Osteocyte (in vitro differentiated cells): ENCODE results near the gene NKAIN2. TPM values are rescaled to one million over a fixed set of nuclear protein-coding genes. Genes with fewer than 3 reads are reported as not detected.
"Not testable (repeated sequence)": the region's sequence is repeated elsewhere in the genome, so short reads cannot be mapped to it uniquely, and the experiment has no call there.

Experiments used
- DNase-seq: peaks from one replicate; pipeline ENCODE4 v3.0.0; 2021; ENCODE audit warnings: mixed read lengths; ENCODE audit not compliant: unreplicated experiment; ENCODE audit errors: extremely low spot score
- H3K27ac Mint-ChIP-seq: one replicate; pipeline ENCODE4 v1.8.0; 2021; ENCODE audit warnings: mild to moderate bottlenecking, mixed read lengths; ENCODE audit not compliant: unreplicated experiment
- H3K27me3 Mint-ChIP-seq: one replicate; pipeline ENCODE4 v1.8.0; 2021; ENCODE audit warnings: mixed read lengths; ENCODE audit not compliant: unreplicated experiment
- H3K36me3 Mint-ChIP-seq: one replicate; pipeline ENCODE4 v1.8.0; 2021; ENCODE audit warnings: mixed read lengths; ENCODE audit not compliant: unreplicated experiment
- H3K4me1 Mint-ChIP-seq: one replicate; pipeline ENCODE4 v1.8.0; 2021; ENCODE audit warnings: mixed read lengths; ENCODE audit not compliant: unreplicated experiment
- H3K4me3 Mint-ChIP-seq: one replicate; pipeline ENCODE4 v1.8.0; 2021; ENCODE audit warnings: mild to moderate bottlenecking, moderate library complexity, mixed read lengths; ENCODE audit not compliant: unreplicated experiment
- H3K9me3 Mint-ChIP-seq: one replicate; pipeline ENCODE4 v1.8.0; 2021; ENCODE audit warnings: mixed read lengths; ENCODE audit not compliant: unreplicated experiment
- CTCF ChIP-seq: fragments of 200-600 bp; sonication (generic); IDR thresholded peaks from 2 replicates; pipeline ENCODE4 v1.5.0; 2021; ENCODE audit warnings: antibody characterized with exemption, mild to moderate bottlenecking, moderate library complexity
- total RNA-seq: library from RNA; stranded (reverse); gene quantifications from 2 replicates; pipeline ENCODE4 v1.2.1, GENCODE V29; 2021

The NKAIN2 gene
- total RNA-seq, 1 donor from 2014 or later, result 17.8 TPM

GRCh38 chr6:124393536-124393935 lies 589.9 kb downstream of the NKAIN2 start:
- no peak for DNase-seq
- Mint-ChIP-seq H3K4me1 (peaks cover 8% of the 10 kb centered on the region), H3K27me3 (no peaks in the 10 kb centered on the region), H3K9me3 (peaks cover 14% of the 10 kb centered on the region), H3K27ac (no peak overlapping the region), H3K4me3 (no peak overlapping the region), H3K36me3 (peaks cover 1% of the 10 kb centered on the region)
- no peak for TF ChIP-seq CTCF

DNA sequence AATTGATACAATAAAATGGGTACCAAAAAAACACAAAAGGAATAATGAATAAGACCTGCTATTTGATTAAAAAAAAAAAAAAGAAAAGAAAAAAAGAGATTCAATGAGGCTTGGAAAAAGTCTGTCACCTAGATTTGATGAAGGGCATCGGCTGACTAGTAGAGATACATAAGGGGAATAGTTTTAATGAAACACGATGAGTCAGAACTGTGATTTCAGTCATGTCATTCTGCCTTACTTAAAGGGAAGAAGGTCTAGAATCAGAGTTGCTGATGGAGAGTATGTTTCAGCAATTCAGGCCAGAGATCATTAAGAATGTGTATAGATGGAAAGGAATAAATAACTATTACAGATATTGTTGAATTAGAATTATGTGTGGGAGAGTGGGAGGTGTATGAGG lies 592.7 kb downstream of the NKAIN2 start:
- DNase-seq, result no peak
- H3K27me3 Mint-ChIP-seq, result no peaks in the 10 kb centered on the region
- no peak overlapping the region for H3K4me3 Mint-ChIP-seq
- TF ChIP-seq CTCF, result no peak
- peaks cover 8% of the 10 kb centered on the region for H3K4me1 Mint-ChIP-seq
- no peak overlapping the region for H3K27ac Mint-ChIP-seq
- H3K9me3 Mint-ChIP-seq, result peaks cover 10% of the 10 kb centered on the region
- no peaks in the 10 kb centered on the region for H3K36me3 Mint-ChIP-seq

DNA sequence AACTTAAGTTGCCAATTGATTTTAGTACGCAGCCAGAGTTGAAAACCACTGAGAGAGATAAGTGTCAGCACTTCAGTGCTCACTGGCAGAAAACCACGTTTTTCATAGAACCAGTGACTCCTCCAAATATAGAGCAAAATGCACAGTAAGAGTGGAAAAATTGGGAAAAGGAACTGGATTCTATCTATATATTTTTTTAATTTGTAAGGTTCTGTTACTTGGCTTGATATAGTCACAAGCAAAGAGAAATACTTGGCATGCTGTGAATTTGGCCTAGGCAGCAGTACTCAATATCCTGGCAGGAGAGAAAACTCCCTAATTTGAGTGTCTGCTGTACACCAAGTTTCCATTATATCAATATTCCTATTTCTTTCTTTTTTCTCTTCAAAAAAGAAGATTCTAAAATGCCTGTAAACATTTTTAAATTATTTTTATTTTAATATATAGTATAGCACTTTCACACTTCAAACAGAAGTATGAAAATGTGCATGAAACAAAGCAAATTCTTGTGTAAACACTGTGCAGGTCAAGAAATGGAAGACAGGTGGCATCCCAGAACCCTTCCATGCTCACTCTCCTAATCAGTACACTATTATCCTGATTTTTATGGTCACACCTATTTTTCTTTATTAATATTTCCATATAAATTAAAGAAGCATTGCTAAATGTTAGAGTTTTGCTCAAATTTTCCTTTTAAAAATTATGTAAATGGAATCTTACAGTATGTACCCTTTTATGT lies 596.8 kb downstream of the NKAIN2 start:
- H3K36me3 Mint-ChIP-seq, result no peaks in the 10 kb centered on the region
- no peak overlapping the region for H3K4me3 Mint-ChIP-seq
- H3K27me3 Mint-ChIP-seq, result no peaks in the 10 kb centered on the region
- H3K27ac Mint-ChIP-seq, result no peak overlapping the region
- peaks cover 4% of the 10 kb centered on the region for H3K4me1 Mint-ChIP-seq
- peak; percentile 56 for TF ChIP-seq CTCF
- no peak for DNase-seq
- no peaks in the 10 kb centered on the region for H3K9me3 Mint-ChIP-seq

DNA sequence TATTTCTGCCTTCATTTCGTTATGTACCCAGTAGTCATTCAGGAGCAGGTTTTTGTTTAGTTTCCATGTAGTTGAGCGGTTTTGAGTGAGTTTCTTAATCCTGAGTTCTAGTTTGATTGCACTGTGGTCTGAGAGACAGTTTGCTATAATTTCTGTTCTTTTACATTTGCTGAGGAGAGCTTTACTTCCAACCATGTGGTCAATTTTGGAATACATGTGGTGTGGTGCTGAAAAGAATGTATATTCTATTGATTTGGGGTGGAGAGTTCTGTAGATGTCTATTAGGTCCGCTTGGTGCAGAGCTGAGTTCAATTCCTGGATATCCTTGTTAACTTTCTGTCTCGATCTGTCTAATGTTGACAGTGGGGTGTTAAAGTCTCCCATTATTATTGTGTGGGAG lies 606.8 kb downstream of the NKAIN2 start:
- H3K4me3 Mint-ChIP-seq, DNase-seq, H3K27ac Mint-ChIP-seq, H3K27me3 Mint-ChIP-seq, H3K36me3 Mint-ChIP-seq, H3K4me1 Mint-ChIP-seq: not testable (repeated sequence)
- H3K9me3 Mint-ChIP-seq, result peaks cover 16% of the 10 kb centered on the region

DNA sequence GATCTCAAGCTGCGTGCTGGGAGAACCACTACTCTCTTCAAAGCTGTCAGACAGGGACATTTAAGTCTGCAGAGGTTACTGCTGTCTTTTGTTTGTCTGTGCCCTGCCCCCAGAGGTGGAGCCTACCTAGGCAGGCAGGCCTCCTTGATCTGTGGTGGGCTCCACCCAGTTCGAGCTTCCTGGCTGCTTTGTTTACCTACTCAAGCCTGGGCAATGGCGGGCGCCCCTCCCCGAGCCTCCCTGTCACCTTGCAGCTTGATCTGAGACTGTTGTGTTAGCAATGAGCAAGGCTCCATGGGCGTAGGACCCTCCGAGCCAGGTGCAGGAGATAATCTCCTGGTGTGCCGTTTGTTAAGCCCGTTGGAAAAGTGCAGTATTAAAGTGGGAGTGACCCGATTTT lies 609.0 kb downstream of the NKAIN2 start:
- not testable (repeated sequence) for H3K27me3 Mint-ChIP-seq, H3K36me3 Mint-ChIP-seq, H3K4me1 Mint-ChIP-seq, H3K27ac Mint-ChIP-seq, H3K4me3 Mint-ChIP-seq, DNase-seq
- H3K9me3 Mint-ChIP-seq, result peaks cover 16% of the 10 kb centered on the region

DNA sequence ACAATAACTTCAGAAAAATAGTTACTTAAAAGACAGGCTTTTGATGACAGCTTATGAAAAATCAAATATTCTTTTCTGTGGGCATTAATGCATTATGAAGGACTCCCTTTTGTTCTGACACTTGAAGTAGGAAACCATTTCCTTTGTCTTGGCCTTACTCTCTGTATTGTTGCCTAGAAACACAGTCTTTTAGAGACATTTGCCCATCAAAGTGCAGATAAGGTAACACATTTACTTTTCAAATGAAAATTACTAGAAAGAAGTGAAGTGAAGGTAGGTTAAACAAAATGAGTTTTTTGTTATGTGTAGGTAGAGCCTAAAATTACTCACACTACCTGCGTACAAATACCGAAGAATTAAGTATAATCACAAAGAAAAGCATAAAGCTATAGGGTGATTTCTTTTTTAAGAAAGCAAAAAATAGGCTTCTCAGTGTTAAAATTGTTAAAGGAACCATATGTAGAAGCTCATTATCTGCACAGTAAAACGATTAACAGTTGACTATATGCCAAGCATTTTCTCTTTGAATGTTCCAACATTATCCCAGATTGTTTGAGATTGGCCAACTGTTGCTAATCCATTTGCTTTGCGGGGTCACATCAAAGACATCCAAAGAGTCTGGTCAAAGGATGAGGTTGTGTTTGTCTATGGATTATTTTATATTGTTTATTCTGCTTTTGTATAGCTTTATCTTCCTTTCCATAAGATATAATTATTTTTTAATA lies 616.6 kb downstream of the NKAIN2 start:
- Mint-ChIP-seq H3K36me3 (peaks cover 4% of the 10 kb centered on the region), H3K4me3 (no peak overlapping the region), H3K27ac (no peak overlapping the region), H3K27me3 (no peaks in the 10 kb centered on the region), H3K9me3 (no peaks in the 10 kb centered on the region), H3K4me1 (peaks cover 7% of the 10 kb centered on the region)
- no peak for DNase-seq
- no peak for TF ChIP-seq CTCF
